Measurements from ENCODE around the gene VWA3B.
A peak's percentile ranks its signal among the peaks of the same experiment; 100 is the strongest.

DNA sequence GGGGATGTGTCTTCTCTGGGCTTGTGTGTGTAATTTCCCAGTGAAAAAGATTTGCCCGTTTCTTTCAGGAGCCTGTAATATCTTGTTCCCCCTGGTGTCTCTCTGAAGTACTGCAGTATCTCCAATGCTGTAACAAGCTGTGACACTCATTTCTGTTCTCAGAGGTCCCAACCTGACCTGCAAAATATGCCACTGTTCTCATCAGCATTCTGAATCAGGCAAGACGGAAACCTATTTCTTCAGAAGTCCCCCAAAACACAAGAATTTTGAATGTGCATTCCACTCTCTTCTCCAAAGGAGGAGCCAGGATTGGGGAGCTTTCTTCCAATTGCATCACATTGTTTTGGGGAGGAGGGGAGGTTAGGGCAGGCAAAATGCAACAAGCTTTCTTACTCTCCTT is 182.3 kb downstream of the VWA3B start:
- TF ChIP-seq, protein P1, sequence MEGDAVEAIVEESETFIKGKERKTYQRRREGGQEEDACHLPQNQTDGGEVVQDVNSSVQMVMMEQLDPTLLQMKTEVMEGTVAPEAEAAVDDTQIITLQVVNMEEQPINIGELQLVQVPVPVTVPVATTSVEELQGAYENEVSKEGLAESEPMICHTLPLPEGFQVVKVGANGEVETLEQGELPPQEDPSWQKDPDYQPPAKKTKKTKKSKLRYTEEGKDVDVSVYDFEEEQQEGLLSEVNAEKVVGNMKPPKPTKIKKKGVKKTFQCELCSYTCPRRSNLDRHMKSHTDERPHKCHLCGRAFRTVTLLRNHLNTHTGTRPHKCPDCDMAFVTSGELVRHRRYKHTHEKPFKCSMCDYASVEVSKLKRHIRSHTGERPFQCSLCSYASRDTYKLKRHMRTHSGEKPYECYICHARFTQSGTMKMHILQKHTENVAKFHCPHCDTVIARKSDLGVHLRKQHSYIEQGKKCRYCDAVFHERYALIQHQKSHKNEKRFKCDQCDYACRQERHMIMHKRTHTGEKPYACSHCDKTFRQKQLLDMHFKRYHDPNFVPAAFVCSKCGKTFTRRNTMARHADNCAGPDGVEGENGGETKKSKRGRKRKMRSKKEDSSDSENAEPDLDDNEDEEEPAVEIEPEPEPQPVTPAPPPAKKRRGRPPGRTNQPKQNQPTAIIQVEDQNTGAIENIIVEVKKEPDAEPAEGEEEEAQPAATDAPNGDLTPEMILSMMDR (optimal IDR thresholded peaks at IDR 0.05 in 1 of 3, IDR thresholded peaks at IDR 0.05 in 1 of 3, conservative IDR thresholded peaks at IDR 0.05 in 1 of 3; ENCODE audit: extremely low read depth in 1 of 3, insufficient read depth in 2 of 3, low read length in 3 of 3), result peak; percentile 54 to 75 (median 72)
- TF ChIP-seq EZH2 (IDR thresholded peaks at IDR 0.05; ENCODE audit: low read length), result no peak

Data from keratinocyte (primary cell).